ENCODE measurements around the gene KLF13. TPM values are rescaled to one million over a fixed set of nuclear protein-coding genes. Genes with fewer than 3 reads are reported as not detected.

Gene KLF13
- total and polyA plus RNA-seq, 10 of the 15 experiments (the other 5 are each of a cell fraction or from before 2014, with no cell fraction given), result 20.3 to 109 (median 51.4) TPM

DNA sequence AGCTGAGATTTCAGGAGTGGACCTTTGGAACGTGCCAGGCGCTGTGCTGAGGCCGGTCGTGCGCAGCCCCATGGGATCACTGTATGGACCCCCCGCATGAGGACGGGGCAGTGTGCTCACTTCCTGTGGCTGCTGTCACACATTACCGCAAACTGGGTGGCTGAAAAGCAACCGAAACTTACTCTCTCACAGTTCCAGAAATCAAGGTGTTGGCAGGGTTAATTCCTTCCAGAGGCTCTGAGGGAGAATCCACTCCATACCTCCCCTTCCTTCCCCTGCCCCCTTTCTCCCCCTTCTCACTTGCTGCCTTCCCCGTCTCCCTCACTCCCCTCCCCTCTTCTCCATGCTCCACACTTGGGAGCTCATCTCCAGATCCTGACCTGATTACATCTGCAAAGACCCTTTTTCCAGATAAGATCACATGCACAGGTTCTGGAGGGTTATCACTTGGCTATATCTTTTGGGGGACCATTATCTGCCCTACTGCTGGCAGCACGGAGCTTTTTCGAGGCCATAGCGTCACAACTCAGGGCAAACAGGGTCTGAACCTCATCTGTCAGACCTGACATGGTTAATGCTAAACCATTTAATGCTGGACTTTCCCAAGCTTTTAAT is 41.2 kb downstream of the KLF13 start (continued):
- TF ChIP-seq BHLHE40 (IDR thresholded peaks at IDR 0.05; ENCODE audit: borderline replicate concordance in 1 of 2, low read depth in 2 of 2, low read length in 1 of 2), result peak; percentile 89 to 94
- peak; percentile 88 for TF ChIP-seq IKZF1 (conservative IDR thresholded peaks at IDR 0.05)
- no peak for TF ChIP-seq CBFB (IDR thresholded peaks at IDR 0.05; ENCODE audit: low read depth)
- TF ChIP-seq NBN (IDR thresholded peaks at IDR 0.05), result peak; percentile 51
- TF ChIP-seq CBX3 (IDR thresholded peaks at IDR 0.05; ENCODE audit: borderline replicate concordance, low read depth), result no peak

- CTCF ChIA-PET, result interaction anchor here (1.3 to 6.4 kb wide), 3 partner anchors 66 to 169 kb away, joined by 4 to 83 read pairs (median 25); no protein-coding TSS in a partner anchor
- no peak for ATAC-seq
- in situ Hi-C loops (cut with MboI), result no loop called here
- RAD21 ChIA-PET (ENCODE audit: unreplicated experiment), result interaction anchor here (0.6 to 1.6 kb wide), 4 partner anchors 16 to 119 kb away, joined by 3 to 5 read pairs (median 4); no protein-coding TSS in a partner anchor
- POLR2A ChIA-PET, result interaction anchor here (1.1 kb wide), 2 partner anchors 9 to 12 kb away, joined by 3 to 7 read pairs; no protein-coding TSS in a partner anchor
- Histone ChIP-seq H3K79me2 (ENCODE audit: control insufficient read depth, insufficient read depth, low read length) (peaks cover 61% of the 10 kb centered on the region), H3K27me3 (replicated peaks in 1 of 2; ENCODE audit: control insufficient read depth in 2 of 2, insufficient read depth in 2 of 2, low read length in 1 of 2) (no peaks in the 10 kb centered on the region), H3K9ac (ENCODE audit: control insufficient read depth, insufficient read depth, low read length) (no peak overlapping the region), H3K36me3 (ENCODE audit: control insufficient read depth in 2 of 2, insufficient read depth in 2 of 2, low read length in 1 of 2) (peaks cover 19 to 32% of the 10 kb centered on the region in 2 experiments), H3K4me3 (no peak overlapping the region), H4K20me1 (ENCODE audit: control insufficient read depth, insufficient read depth) (peaks cover 8% of the 10 kb centered on the region), H3K9me3 (replicated peaks; ENCODE audit: control insufficient read depth, insufficient read depth, low read length) (no peaks in the 10 kb centered on the region; the same call in 2 of the 3 replicates), H3K4me2 (ENCODE audit: control insufficient read depth, insufficient read depth) (no peak overlapping the region), H3K4me1 (ENCODE audit: control insufficient read depth, insufficient read depth, low read length) (peaks cover 42% of the 10 kb centered on the region), H2AFZ (ENCODE audit: control insufficient read depth, low read depth, low read length) (no peak overlapping the region), H3K27ac (ENCODE audit: control insufficient read depth, insufficient read depth) (peak overlapping the region; percentile 4; the same call in 1 of the 2 replicates)
- SMC1A ChIA-PET (ENCODE audit: uncharacterized antibody, unreplicated experiment), result interaction anchor here (0.7 to 1.6 kb wide), 5 partner anchors 12 to 169 kb away, joined by 3 to 6 read pairs (median 5); no protein-coding TSS in a partner anchor
- no peak for FAIRE-seq
- intact Hi-C loops (cut with micrococcal nuclease; ENCODE audit: unreplicated experiment), result loop anchor here (5.0 kb wide), 2 partner anchors 107 to 152 kb away; no protein-coding TSS in a partner anchor
- DNase-seq (ENCODE audit: low read depth, low spot score), result no peak
- no TSS peak for BruUV-seq (replicated peaks)
- WGBS (ENCODE audit: insufficient coverage, insufficient replicate concordance, low lambda C conversion rate, missing lambda C conversion rate), result 75% methylated on average over 1 of the region's 1 CpG
- TF ChIP-seq RFX5 (IDR thresholded peaks at IDR 0.05; ENCODE audit: low read depth, low read length) (no peak), KLF5 (IDR thresholded peaks at IDR 0.05; ENCODE audit: partially characterized antibody) (no peak), CBX5 (IDR thresholded peaks at IDR 0.05; ENCODE audit: low read depth) (no peak), ZNF207 (IDR thresholded peaks at IDR 0.05; ENCODE audit: borderline replicate concordance) (no peak), ZNF384 (IDR thresholded peaks at IDR 0.05; ENCODE audit: borderline replicate concordance, low read depth, low read length) (no peak), CUX1 (IDR thresholded peaks at IDR 0.05; ENCODE audit: insufficient replicate concordance, low read depth, low read length) (no peak), HDGF (IDR thresholded peaks at IDR 0.05) (no peak), SIX5 (IDR thresholded peaks at IDR 0.05; ENCODE audit: low read depth, low read length, severe bottlenecking) (no peak), ESRRA (IDR thresholded peaks at IDR 0.05; ENCODE audit: low read length) (no peak), NR2C1 (IDR thresholded peaks at IDR 0.05) (no peak), NR2C2 (IDR thresholded peaks at IDR 0.05; ENCODE audit: borderline replicate concordance, control insufficient read depth, insufficient read length, low read depth) (no peak), SMAD5 (IDR thresholded peaks at IDR 0.05; ENCODE audit: low read depth) (no peak)
- TF ChIP-seq, protein P1, sequence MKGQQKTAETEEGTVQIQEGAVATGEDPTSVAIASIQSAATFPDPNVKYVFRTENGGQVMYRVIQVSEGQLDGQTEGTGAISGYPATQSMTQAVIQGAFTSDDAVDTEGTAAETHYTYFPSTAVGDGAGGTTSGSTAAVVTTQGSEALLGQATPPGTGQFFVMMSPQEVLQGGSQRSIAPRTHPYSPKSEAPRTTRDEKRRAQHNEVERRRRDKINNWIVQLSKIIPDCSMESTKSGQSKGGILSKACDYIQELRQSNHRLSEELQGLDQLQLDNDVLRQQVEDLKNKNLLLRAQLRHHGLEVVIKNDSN (IDR thresholded peaks at IDR 0.05; ENCODE audit: borderline replicate concordance, extremely low read length, insufficient read depth, low read depth, low read length), result no peak
Measured at GRCh38 chr15:31369727-31370126, 43.1 kb downstream of the KLF13 start.
